Anterior cingulate cortex (tissue), 58 donors: Measurements from ENCODE around the gene RCAN3.
A peak's percentile ranks its signal among the peaks of the same experiment; 100 is the strongest.
"Not testable (repeated sequence)": the region's sequence is repeated elsewhere in the genome, so short reads cannot be mapped to it uniquely, and the experiment has no call there.

Experiments
- DNase-seq, 58 donors: peaks; one replicate each; lab custom pipeline; 2025; lab: John Stamatoyannopoulos, UW

RCAN3 gene

GRCh38 chr1:24502709-24503058, at the start of gene RCAN3:
TSS of gene RCAN3 (plus strand) at chr1:24502836. CDS start at chr1:24514373, 11,537 bp downstream.
- DNase-seq: peak in 48 of 58 donors; percentile 8 to 79 (median 48)

DNA sequence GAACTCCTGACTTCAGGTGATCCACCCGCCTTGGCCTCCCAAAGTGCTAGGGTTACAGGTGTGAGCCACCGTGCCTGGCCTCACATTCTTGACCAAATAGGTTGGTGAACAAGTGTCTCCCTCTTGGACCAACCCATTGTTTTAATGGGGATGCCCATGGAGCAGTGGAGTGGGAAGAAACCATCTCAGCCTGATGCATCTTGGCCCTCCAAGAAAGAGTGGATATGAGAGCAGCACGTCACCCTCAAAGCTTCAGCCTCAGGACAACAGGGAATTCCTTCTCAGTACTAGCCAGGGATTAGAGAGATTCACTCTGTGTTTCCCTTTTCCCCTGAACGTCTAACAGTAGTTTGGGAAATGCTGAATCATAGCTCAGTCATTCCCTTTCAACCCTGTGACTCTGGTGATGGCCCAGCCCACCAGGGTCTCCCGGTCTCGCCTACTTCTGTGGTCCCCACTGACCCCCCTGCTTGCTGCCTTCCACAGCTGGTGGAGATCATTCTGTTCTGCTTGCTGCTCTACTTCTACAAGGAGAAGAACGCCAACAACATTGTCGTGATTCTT, 49.6 kb upstream of the RCAN3 start:
- no peak for DNase-seq

GRCh38 chr1:24454673-24455072, 48.0 kb upstream of the RCAN3 start:
- DNase-seq: no peak

GRCh38 chr1:24455272-24455671, 47.4 kb upstream of the RCAN3 start:
- no peak for DNase-seq

DNA sequence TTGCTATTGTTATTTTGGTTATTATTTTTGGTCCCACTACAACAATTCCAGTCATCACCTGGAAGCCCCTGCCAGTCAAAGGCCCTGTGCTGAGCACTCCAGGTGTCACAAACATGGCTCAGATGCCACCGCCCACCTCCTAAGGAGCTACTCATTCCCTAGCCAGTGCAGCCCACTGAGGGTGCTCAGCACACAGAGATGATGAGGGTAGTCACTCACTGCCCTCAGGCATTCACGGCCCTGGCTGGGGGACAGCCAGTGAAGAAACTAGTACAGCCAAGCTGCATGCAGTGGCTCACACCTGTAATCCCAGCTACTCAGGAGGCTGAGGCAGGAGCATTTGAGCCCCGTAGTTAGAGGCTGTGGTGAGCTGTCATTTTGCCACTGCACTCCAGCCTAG, 44.8 kb upstream of the RCAN3 start:
- no peak for DNase-seq

DNA sequence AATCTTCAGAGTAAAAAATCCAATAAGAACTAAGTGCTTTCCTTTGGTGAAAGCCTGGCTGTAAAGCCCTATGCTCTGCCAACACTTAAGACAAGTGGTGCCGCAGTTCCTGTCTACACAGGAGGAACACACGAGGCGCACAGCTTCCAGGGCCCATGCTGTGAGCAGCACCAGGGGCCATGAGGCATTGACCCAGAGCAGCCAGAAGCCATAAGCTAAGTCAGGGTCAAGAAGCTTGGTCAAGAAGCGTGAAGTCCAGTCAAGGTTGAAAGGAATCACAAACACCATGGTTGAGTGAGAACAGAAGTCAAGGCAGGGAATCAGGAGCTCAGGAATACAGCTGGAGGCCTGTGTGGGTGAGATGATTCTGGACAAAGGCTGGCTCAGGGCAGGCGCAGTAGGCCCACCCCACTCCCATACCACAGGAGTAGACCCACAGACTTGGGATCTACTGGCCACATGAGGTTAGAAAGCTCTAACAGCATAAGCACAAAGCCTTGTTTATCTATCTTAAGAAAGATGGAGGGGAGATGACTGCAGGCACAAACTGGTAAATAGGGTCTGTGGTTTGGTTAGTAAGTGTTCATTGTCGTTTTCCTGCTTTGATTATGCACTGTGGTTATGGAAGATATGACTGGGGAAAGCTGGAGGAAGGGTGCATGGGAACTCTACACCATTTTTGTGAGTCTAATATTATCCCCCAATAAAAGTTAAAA, 42.9 kb upstream of the RCAN3 start:
- no peak for DNase-seq

DNA sequence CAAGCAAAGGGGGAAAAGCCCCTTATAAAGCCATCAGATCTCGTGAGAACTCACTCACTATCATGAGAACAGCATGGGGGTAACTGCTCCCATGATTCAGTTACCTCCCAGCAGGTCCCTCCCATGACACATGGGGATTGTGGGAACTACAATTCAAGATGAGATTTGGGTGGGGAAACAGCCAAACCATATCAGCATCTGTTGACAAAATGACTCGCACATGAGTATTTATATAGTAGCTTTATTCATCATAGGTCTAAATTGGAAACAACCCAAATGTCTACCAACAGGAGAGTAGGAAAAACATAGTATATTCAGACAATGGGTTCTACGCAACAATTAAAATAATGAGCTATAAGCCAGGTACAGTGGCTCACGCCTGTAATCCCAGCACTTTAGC, 40.5 kb upstream of the RCAN3 start:
- not testable (repeated sequence) for DNase-seq

GRCh38 chr1:24463776-24464735, 38.6 kb upstream of the RCAN3 start:
- peak in 1 of 58 donors; percentile 12 for DNase-seq

- no peak for DNase-seq
Measured at GRCh38 chr1:24465099-24465498, 37.5 kb upstream of the RCAN3 start.

- DNase-seq: no peak
Measured at GRCh38 chr1:24465638-24466037, 37.0 kb upstream of the RCAN3 start.

DNA sequence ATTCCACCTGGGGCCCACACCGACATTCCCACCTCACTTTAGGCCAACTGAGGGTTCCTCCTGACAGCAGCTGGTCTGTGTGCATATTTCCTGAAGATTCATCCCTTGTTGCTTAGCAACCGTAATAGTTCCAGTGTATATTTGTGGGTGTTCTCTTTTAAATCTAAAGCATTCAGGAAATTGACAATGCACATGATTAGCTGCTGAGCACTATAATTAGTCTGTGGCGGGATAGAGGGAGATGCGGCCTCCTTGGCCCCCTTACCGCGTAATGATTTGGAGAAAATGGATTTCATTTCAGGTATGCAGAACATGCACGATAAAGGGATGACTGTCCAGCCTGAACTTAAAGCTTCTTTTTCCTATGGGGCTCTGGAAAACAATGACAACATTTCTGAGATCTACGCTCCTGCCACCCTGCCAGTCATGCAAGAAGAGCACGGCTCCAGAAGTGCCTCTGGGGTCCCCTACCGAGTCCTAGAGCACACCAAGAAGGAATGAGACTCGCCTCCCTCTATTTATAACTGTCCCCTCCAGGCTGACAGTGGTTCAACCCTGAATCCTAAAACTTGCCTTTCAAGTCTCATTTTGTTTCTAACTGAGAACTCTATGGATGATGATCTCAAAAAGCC, 33.8 kb upstream of the RCAN3 start:
- DNase-seq: peak in 4 of 58 donors; percentile 3 to 8 (median 6)

DNA sequence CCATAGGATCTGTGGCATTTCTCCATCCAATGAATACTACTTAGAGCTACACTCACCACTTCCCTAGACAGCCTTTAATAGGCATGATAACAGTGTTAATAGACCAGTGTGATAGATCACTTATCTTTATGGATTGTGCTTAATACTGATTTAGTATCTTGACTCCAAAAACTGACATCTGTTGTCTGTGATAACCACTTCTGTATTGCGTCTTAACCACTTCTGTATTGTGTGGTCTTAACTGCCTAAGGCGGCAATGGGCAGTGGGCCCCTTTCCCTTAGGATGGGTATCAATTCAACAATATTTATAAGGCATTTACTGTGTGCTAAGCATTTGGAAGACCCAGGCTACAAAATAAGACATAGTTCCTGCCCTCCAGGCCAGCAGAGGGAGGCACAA, 32.0 kb upstream of the RCAN3 start:
- DNase-seq: no peak

- DNase-seq: no peak
Measured at GRCh38 chr1:24472527-24473251, 29.9 kb upstream of the RCAN3 start.

GRCh38 chr1:24474193-24474592, 28.4 kb upstream of the RCAN3 start:
- DNase-seq: no peak

- DNase-seq: no peak
Measured at GRCh38 chr1:24475700-24476099, 26.9 kb upstream of the RCAN3 start.

GRCh38 chr1:24476571-24476970, 26.1 kb upstream of the RCAN3 start:
- DNase-seq: no peak

DNA sequence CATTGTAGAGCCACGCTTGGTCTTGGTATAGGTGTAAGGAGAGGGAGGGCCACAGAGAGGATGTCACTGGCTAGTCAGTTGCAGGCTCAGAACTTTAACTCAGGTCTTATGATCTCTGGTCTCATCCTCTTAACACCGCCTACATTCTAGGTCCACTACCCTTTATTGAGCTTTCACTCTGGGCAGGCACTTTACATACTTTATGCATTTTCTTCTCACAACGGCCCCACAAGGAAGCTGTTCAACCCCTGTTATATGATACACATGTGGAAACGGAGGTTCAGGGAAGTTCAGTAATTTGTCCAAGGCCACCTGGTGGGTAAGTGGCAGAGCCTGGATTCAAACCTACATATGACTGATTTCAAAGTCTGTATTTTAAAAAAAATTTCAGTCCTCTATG, 25.3 kb upstream of the RCAN3 start:
- no peak for DNase-seq

- peak in 2 of 58 donors; percentile 5 to 6 for DNase-seq
Measured at GRCh38 chr1:24481101-24481500, 21.5 kb upstream of the RCAN3 start.

GRCh38 chr1:24481843-24482610, 20.6 kb upstream of the RCAN3 start:
- no peak for DNase-seq
